ENCODE measurements around the gene RNF14.
"Not testable (repeated sequence)": the region's sequence is repeated elsewhere in the genome, so short reads cannot be mapped to it uniquely, and the experiment has no call there.

The RNF14 gene

GRCh38 chr5:142034994-142035393 lies 66.1 kb downstream of the RNF14 start:
- Histone ChIP-seq H4K20me1 (ENCODE audit: insufficient read depth, low read length, poor library complexity, severe bottlenecking) (no peaks in the 10 kb centered on the region), H3K4me3 (ENCODE audit: low read length, poor library complexity, severe bottlenecking) (no peak overlapping the region), H3K79me2 (ENCODE audit: insufficient read depth, low read length) (no peaks in the 10 kb centered on the region), H3K27me3 (ENCODE audit: insufficient read depth, low read length, poor library complexity, severe bottlenecking) (peaks cover 28% of the 10 kb centered on the region), H3K4me2 (ENCODE audit: low read depth, low read length, poor library complexity, severe bottlenecking) (no peak overlapping the region), H3F3A (ENCODE audit: low read depth) (no peaks in the 10 kb centered on the region), H2AFZ (ENCODE audit: low read length) (no peak overlapping the region), H3K9me3 (ENCODE audit: insufficient read depth, low read depth, low read length) (no peaks in the 10 kb centered on the region), H3K4me1 (ENCODE audit: insufficient read depth, low read length, poor library complexity, severe bottlenecking) (no peaks in the 10 kb centered on the region), H3K36me3 (ENCODE audit: insufficient read depth, low read length) (no peaks in the 10 kb centered on the region), H3K9me2 (replicated peaks; ENCODE audit: low read depth, low read length) (no peaks in the 10 kb centered on the region), H3K9ac (ENCODE audit: low read depth, low read length, poor library complexity, severe bottlenecking) (no peak overlapping the region)
- TF ChIP-seq EZH2phosphoT487 (IDR thresholded peaks at IDR 0.05; ENCODE audit: borderline replicate concordance) (no peak), CTCF (conservative IDR thresholded peaks at IDR 0.05; ENCODE audit: low read length) (no peak)

- TF ChIP-seq EZH2phosphoT487 (IDR thresholded peaks at IDR 0.05; ENCODE audit: borderline replicate concordance) (no peak), CTCF (conservative IDR thresholded peaks at IDR 0.05; ENCODE audit: low read length) (no peak)
These were observed 68.0 kb downstream of the RNF14 start for GRCh38 chr5:142036918-142037317.

GRCh38 chr5:142037599-142037998 lies 68.7 kb downstream of the RNF14 start:
- peaks cover 11% of the 10 kb centered on the region for H3K27me3 ChIP-seq (ENCODE audit: insufficient read depth, low read length, poor library complexity, severe bottlenecking)
- H3K9ac ChIP-seq (ENCODE audit: low read depth, low read length, poor library complexity, severe bottlenecking); H3K36me3 ChIP-seq (ENCODE audit: insufficient read depth, low read length); H3K9me2 ChIP-seq (replicated peaks; ENCODE audit: low read depth, low read length); H3F3A ChIP-seq (ENCODE audit: low read depth); H4K20me1 ChIP-seq (ENCODE audit: insufficient read depth, low read length, poor library complexity, severe bottlenecking); H3K79me2 ChIP-seq (ENCODE audit: insufficient read depth, low read length); H3K4me3 ChIP-seq (ENCODE audit: low read length, poor library complexity, severe bottlenecking); H3K4me1 ChIP-seq (ENCODE audit: insufficient read depth, low read length, poor library complexity, severe bottlenecking); H3K4me2 ChIP-seq (ENCODE audit: low read depth, low read length, poor library complexity, severe bottlenecking); H3K9me3 ChIP-seq (ENCODE audit: insufficient read depth, low read depth, low read length); H2AFZ ChIP-seq (ENCODE audit: low read length): not testable (repeated sequence)

More at GRCh38 chr5:142036918-142037317, 68.0 kb downstream of the RNF14 start:
- no peaks in the 10 kb centered on the region for H3K79me2 ChIP-seq (ENCODE audit: insufficient read depth, low read length)
- H3K36me3 ChIP-seq (ENCODE audit: insufficient read depth, low read length) = no peaks in the 10 kb centered on the region
- H4K20me1 ChIP-seq (ENCODE audit: insufficient read depth, low read length, poor library complexity, severe bottlenecking) = no peaks in the 10 kb centered on the region
- no peaks in the 10 kb centered on the region for H3K9me3 ChIP-seq (ENCODE audit: insufficient read depth, low read depth, low read length)
- no peak overlapping the region for H2AFZ ChIP-seq (ENCODE audit: low read length)
- H3K4me2 ChIP-seq (ENCODE audit: low read depth, low read length, poor library complexity, severe bottlenecking) = no peak overlapping the region
- no peak overlapping the region for H3K9ac ChIP-seq (ENCODE audit: low read depth, low read length, poor library complexity, severe bottlenecking)
- no peak overlapping the region for H3K4me3 ChIP-seq (ENCODE audit: low read length, poor library complexity, severe bottlenecking)
- H3K4me1 ChIP-seq (ENCODE audit: insufficient read depth, low read length, poor library complexity, severe bottlenecking) = no peaks in the 10 kb centered on the region
- no peaks in the 10 kb centered on the region for H3K9me2 ChIP-seq (replicated peaks; ENCODE audit: low read depth, low read length)
- no peaks in the 10 kb centered on the region for H3F3A ChIP-seq (ENCODE audit: low read depth)
- peaks cover 13% of the 10 kb centered on the region for H3K27me3 ChIP-seq (ENCODE audit: insufficient read depth, low read length, poor library complexity, severe bottlenecking)

- H3K4me2 ChIP-seq (ENCODE audit: low read depth, low read length, poor library complexity, severe bottlenecking) = no peak overlapping the region
- no peaks in the 10 kb centered on the region for H4K20me1 ChIP-seq (ENCODE audit: insufficient read depth, low read length, poor library complexity, severe bottlenecking)
- H3K9me2 ChIP-seq (replicated peaks; ENCODE audit: low read depth, low read length) = no peaks in the 10 kb centered on the region
- H3K27me3 ChIP-seq (ENCODE audit: insufficient read depth, low read length, poor library complexity, severe bottlenecking) = no peaks in the 10 kb centered on the region
- no peaks in the 10 kb centered on the region for H3F3A ChIP-seq (ENCODE audit: low read depth)
- H3K9ac ChIP-seq (ENCODE audit: low read depth, low read length, poor library complexity, severe bottlenecking) = no peak overlapping the region
- H3K9me3 ChIP-seq (ENCODE audit: insufficient read depth, low read depth, low read length) = no peaks in the 10 kb centered on the region
- TF ChIP-seq EZH2phosphoT487 (IDR thresholded peaks at IDR 0.05; ENCODE audit: borderline replicate concordance) = no peak
- no peak for TF ChIP-seq CTCF (conservative IDR thresholded peaks at IDR 0.05; ENCODE audit: low read length)
- H3K4me1 ChIP-seq (ENCODE audit: insufficient read depth, low read length, poor library complexity, severe bottlenecking) = no peaks in the 10 kb centered on the region
- H3K36me3 ChIP-seq (ENCODE audit: insufficient read depth, low read length) = no peaks in the 10 kb centered on the region
- H3K79me2 ChIP-seq (ENCODE audit: insufficient read depth, low read length) = no peaks in the 10 kb centered on the region
- no peak overlapping the region for H3K4me3 ChIP-seq (ENCODE audit: low read length, poor library complexity, severe bottlenecking)
- no peak overlapping the region for H2AFZ ChIP-seq (ENCODE audit: low read length)
These were observed 69.8 kb downstream of the RNF14 start for GRCh38 chr5:142038735-142039134.
